Breast epithelium (tissue), 3 donors: ENCODE measurements around the gene TPSG1.

Experiments used
- POLR2A ChIP-seq: fragments of 450-650 bp; IDR thresholded peaks from one replicate; pipeline ENCODE4 v1.6.1; 2016; ENCODE audit warnings: antibody characterized with exemption, mild to moderate bottlenecking, moderate library complexity
- TF ChIP-seq, protein P1 (sequence below), 3 donors: fragments of 450-650 bp; IDR thresholded peaks; one replicate each; pipeline ENCODE4 v1.5.1; 2016 to 2017; ENCODE audit warnings: antibody characterized with exemption in 3 of 3, mild to moderate bottlenecking in 3 of 3, moderate library complexity in 3 of 3

DNA sequence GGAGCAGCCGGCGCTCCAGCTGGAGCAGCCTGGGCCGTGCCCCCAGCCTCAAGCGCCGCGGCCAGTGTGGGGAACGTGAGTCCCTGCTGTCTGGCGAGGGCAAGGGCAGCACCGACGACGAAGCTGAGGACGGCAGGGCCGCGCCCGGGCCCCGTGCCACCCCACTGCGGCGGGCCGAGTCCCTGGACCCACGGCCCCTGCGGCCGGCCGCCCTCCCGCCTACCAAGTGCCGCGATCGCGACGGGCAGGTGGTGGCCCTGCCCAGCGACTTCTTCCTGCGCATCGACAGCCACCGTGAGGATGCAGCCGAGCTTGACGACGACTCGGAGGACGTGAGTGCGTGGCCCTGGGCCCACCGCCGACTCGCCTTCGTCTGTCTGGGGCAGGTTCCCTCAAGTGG is 16.0 kb downstream of the TPSG1 start:
- TF ChIP-seq, protein P1, sequence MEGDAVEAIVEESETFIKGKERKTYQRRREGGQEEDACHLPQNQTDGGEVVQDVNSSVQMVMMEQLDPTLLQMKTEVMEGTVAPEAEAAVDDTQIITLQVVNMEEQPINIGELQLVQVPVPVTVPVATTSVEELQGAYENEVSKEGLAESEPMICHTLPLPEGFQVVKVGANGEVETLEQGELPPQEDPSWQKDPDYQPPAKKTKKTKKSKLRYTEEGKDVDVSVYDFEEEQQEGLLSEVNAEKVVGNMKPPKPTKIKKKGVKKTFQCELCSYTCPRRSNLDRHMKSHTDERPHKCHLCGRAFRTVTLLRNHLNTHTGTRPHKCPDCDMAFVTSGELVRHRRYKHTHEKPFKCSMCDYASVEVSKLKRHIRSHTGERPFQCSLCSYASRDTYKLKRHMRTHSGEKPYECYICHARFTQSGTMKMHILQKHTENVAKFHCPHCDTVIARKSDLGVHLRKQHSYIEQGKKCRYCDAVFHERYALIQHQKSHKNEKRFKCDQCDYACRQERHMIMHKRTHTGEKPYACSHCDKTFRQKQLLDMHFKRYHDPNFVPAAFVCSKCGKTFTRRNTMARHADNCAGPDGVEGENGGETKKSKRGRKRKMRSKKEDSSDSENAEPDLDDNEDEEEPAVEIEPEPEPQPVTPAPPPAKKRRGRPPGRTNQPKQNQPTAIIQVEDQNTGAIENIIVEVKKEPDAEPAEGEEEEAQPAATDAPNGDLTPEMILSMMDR (IDR thresholded peaks at IDR 0.05): no peak
- no peak for TF ChIP-seq POLR2A
